HG02798 (cell line): ENCODE data around the gene GTPBP4.

Source experiments
- ATAC-seq: cut with Tn5 transposase; IDR thresholded peaks from one replicate; pipeline ENCODE4 v1.9.1; 2021; ENCODE audit warnings: mild to moderate bottlenecking; ENCODE audit not compliant: unreplicated experiment, poor library complexity

The GTPBP4 gene

DNA sequence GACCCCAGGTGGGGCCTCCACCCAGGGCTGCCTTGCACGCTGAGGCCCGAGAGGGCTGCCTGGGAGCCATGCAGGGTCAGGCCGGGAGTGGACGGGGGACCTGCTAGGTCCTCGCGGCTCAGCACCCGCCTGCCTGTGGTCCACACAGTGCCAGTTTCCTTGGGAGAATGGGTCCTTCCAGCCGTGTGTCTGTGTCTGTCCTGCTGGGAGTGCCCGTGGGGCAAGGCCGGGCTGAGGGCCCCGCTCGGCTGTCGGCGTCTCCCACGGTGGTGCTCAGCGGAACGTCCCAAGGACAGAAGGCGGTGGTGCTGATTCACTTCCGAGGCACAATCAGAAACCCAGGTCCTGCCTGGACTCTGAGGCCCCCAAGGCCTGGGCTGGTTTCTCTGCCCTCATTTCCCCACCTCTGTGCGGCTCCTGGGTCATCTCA is 23.2 kb upstream of the GTPBP4 start:
- ATAC-seq: no peak

DNA sequence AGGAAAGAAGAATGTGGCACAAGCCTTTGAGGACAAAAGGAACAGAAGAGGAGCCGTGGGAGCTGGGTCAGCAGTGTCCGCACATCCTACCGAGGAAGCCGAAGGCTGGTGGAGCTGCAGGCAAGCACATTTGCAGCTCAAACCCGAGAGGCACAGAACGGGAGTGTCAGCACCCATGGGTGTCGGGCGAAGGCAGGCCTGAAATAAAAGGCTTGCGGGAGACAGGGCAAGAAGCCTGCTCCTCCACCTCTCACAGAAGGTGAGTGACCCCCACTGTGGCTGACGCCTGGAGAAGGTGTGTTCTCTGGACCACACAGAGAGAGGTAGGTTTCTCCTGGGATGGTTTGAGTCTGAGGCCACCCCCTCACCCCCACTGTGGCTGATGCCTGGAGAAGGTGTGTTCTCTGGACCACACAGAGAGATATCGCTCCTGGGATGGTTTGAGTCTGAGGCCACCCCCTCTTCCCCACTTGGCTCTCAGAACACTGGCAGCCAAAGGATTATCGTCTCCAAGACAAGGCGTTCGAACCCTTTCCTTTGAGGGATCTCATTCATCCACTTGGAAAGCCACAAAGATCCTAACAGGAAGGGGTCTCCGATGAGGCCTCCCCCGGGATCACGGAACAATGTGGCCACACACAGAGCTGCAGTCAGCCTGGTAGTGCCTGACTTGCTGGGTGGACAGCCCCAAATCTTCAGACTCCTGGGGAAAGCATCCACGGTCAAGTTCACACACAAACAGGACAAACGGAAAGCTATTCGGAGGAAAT is 21.6 kb upstream of the GTPBP4 start:
- ATAC-seq: no peak

DNA sequence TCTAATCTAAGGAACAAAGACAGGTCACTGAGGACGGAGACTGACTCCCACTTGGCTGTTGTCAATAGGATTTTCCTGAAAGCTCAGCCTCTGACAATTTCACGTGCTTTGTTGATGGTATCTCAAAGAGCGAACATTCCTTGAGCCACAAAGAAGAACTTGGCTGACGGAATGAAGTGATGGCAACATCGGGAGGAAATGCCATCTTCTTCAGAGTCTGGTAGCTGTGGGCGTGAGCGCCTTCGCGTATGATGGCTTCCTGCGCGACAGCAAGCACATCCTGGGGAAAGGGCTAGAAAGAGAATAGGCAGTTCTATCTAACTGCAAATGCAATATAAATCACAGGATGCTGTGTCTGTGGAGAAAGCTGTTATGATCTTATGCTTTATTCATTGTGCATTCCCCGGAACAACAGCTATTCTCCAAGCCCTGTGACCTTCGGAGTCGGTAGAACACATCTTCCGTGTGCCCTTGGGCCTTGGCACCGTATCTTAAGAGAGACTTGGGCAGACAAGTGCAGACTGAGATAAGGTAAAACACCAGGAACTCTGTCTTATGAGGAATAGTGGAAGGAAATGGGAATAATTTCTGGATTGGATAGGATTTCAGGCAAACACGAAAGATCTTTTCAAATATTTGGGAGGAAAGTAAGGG is 19.6 kb upstream of the GTPBP4 start:
- ATAC-seq: no peak

DNA sequence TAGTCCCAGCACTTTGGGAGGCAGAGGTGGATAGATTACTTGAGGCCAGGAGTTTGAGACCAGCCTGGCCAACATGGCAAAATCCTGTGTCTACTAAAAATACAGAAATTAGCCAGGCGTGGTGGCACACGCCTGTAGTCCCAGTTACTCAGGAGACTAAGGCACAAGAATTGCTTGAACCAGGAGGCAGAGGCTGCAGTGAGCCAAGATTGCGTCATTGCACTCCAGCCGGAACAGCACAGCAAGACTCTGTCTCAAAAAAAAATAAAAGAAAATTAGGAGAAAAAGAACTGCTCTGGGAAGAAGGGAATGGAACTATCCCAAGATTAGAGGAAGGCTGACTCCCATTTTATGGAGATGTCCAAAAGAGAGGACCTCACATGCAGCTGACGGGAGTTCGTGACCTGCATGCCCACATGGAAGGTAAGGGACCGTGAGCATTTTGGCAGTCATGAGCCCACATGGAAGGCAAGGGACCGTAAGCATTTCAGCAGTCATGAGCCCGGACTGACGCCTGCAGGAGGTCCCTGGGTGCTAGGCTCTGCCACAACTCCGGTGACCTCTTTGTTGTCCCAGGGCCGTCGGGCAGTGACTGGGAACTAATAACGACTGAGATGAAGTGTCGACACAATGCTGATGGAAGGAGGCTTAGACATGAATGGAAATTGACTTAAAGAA is 18.6 kb upstream of the GTPBP4 start:
- ATAC-seq: no peak

DNA sequence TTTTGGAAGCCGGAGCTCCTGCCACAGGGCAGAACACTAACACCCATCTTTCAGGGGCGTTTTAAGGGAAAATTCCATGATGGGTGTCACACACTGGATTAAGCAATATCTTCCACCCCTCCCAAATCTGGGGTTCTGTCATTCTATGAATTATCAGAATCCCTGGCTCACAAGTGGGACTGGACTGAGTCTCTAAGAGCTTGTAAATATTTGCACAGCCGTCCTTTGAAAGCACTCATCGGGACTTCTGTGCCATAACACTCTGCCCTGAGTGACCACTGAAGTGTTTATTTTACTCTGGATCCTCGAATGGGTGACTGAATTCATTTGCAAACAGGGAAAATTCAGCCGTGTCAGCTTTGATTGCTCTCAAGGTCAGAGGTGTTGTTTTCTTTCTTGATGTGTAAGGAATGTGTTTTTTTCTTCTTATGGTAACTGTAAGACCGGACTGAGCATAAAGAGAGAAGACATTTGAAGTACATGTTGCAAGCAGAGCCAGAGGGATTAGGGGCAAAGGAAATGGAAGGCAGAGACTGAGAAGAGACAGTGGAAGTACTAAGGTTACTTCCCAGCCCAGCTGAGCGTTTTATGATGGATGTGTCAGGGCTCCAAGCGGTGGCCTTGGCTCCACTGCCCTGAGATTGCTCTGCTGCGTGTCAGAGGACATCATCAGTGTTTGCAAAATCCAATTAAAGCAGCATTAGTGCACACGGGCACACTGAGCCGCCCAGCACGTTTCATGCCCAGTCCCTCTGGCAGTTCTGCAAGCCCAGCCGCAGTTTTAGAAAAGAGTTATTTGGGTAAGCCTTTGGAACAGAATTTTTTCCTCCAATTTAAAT is 17.7 kb upstream of the GTPBP4 start:
- ATAC-seq: no peak

DNA sequence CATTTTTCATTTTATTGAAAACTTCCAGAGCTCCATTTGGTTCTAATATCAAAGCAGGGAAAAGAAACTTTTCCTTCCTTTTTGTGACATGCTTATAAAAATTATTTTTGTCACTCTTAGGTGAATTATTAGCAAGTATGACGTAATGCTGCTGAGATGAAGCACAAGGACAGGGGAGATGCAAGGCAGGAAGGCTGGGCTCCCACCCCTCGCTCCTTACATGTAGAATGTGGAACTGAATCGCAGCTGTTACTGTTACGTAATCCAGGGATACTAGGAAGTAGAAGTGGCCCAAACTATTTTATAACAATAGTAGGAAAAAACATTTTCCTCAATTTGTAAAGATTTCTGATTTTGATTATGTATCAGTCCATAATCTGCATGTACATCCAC is 17.1 kb upstream of the GTPBP4 start:
- ATAC-seq: no peak

DNA sequence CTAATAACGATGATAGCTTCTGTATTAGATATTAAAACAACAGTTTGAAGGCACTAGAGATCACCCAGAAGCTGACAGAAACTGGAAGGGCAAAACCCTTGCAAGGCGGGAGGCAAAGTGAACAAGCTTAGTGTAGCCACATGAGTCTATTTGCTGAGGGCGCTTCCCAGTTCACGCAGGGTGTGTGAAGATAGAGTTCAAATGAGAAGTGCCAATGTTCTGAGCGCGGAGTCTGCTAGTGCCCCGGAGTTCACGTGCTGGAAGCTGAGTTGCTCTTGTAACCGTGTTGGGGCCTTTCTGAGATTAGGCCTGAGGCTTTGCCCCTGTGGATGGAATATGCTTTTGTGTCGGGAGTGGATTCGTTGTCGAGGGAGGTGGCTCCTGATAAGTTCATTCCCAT is 16.6 kb upstream of the GTPBP4 start:
- no peak for ATAC-seq

DNA sequence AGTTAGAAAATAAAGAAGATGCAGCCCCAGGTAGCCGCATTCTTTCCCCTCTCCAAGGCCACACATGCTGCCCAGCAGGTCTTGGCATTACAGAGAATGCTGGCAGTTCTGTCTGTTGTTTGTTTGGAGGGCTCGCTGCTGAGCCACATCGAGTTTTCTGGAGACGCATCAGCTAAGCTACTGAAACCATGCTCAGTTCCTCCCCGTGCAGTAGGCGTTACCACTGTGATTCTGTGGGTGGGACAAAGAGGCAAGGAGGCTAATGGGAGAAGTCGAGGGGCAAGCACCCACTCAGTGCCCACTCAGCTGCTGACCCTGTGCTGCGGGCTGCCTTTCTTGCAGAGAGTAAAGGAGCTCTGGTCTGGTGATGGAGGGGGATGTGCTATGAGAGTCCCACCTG is 15.5 kb upstream of the GTPBP4 start:
- peak; percentile 49 for ATAC-seq

DNA sequence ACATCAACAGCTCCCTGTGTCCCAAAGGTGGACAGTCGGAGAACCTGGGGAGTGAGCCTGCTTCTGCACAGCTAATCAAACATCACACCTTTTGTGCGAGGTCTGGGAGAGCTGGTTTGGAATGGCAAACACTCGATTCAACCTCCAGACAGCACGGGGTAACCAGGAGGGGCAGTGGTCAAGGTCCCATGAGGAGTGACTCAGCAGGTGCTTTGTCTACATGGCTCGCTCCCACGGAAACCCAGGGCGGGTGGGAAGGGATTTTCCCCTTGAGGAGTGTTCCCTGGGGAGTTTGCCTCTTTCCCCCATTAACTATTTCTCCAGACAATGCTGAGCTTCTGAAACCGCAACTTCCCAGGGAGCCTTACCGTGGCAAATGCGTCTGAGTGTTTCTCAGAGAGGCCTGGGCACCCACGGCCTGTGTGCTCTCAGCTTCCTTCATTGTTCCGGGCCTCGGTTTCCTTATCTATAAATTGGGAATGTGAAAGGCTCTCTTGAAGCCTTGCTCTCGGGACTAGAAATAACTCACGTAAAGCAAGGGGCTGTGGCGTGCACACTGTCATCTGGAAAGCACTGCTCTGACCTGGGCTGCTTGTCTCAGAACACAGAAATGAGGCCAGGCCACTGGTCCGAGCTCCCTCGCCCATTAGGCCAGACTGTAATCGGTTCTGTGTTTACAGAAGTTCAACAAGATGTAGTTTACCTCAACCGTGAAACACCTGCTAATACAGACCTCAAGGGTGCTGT is 14.0 kb upstream of the GTPBP4 start:
- peak; percentile 41 for ATAC-seq

DNA sequence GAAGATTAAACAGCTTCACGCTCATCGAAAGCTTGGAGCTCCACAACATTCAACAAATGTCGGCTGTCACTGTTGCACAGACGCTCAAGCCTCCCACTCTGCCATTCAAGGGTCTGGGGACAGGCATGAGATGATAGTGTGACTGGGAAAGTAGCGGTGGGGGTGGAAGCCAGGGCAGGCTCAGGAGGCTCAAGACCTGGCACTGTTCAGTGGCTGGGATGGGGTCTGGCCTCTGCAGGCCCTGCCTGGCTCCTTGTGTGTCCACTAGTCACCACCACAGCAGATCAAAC is 13.5 kb upstream of the GTPBP4 start:
- ATAC-seq: no peak

DNA sequence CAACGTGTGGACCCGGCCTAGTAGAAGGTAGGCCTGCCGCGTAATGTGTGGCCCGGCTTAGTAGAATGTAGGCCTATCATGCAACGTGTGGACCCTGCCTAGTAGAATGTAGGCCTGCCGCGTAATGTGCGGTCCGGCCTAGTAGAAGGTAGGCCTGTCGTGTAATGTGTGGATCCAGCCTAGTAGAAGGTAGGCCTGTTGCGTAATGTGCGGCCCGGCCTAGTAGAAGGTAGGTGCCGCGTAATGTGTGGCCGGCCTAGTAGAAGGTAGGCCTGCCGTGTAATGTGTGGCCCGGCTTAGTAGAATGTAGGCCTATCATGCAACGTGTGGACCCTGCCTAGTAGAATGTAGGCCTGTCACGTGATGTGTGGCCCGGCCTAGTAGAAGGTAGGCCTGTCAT is 11.9 kb upstream of the GTPBP4 start:
- no peak for ATAC-seq

DNA sequence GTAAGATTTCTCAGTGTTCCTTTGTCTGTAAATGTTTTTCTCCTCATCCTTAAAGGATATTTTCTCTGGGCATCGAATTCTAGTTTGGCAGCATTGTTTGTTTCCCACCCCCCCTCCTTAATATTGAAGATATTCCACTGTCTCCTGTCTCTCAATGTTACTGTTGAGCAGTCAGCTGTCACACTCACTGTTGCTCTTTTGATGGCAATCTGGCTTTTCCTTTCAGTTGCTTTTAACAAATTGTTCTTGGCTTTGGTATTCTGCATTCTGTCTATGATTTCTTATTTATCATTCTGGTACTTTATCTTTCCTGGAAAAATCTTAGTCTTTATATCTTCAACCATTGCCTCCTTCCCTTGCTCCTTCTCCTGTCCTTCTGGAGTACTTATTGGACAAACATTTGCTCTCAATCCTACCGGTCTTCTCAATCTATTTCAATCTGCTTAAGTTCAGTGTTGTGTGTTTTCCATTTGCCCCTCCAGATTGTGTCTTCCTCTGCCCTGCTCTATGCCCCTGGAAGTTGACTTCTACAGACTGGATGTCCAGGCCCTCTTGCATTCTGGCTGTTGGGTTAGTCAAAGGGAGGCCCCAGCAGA is 9.3 kb upstream of the GTPBP4 start:
- ATAC-seq: no peak

DNA sequence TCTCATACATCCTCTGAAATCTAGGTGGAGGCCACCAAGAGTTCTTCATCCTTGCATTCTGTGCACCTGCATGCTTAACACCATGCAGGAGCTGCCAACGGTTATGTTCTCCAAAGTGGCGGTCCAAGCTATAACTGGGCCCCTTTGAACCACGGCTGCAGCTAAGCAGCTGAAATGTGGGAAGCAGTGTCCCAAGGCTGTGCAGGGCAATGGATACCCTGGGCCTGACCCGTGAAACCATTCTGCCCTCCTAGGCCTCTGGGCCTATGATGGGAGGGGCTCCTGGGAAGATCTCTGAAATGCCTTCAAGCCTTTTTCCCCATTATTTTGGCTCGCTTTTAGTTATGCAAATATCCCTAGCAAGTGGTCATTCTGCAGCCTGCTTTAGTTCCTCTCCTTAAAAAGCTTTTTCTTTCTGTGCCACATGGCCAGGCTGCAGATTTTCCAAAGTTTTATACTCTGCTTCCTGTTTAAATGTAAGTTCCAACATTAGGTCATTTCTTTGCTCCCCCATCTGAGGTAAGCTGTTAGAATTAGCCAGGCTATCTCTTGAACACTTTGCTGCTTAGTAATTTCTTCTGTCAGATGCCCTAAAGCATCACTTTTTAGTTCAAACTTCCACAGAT is 7.7 kb upstream of the GTPBP4 start:
- ATAC-seq: no peak

DNA sequence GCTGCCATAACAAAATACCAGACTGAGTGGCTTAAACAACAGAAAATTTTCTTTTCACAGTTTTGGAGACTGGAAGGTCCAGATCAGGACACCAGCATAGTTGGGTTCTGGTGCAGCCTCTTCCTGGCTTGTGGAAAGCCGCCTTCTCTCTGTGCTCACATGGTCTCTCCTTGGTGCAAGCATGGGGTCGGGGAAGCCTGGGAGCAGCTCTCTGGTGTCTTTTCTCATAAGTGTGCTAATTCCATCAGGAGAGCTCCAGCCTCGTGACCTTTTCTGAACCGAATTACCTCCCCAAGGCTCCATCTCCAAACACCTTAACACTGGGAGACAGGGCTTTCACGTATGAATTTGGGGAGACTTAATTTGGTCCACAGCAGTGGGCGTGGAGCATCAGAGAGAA is 4.8 kb upstream of the GTPBP4 start:
- ATAC-seq: no peak

DNA sequence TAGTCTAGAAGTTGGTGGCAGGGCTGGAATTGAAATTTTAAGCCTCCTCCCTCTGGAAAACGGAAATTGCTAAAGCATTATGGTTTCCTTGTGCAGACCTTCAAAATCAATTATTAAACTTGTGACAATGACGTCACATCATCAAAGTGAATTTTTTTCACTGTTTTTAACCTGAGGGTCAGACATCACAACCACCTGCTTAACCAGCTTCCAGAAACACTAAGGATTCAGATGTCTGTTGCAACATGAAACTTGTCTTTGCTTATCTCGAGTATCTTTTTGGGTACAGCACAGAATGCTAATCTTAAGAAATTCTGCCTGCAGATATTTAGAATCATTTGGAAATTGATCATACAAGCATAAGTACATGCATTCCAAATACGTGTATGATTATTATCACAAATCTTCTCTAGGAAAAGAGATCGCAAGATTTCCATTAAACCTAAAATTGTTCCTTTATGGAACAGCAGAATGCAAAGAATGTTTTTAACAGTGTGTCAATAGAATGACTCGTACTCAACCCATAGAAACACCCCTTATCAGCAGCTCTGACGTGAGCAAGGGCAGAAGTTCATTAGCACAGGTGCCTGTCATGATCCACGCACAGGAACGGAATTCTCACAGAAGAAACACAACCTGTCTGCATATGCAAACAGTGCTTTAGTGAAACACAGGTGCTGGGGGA is 4.1 kb upstream of the GTPBP4 start:
- ATAC-seq: no peak

DNA sequence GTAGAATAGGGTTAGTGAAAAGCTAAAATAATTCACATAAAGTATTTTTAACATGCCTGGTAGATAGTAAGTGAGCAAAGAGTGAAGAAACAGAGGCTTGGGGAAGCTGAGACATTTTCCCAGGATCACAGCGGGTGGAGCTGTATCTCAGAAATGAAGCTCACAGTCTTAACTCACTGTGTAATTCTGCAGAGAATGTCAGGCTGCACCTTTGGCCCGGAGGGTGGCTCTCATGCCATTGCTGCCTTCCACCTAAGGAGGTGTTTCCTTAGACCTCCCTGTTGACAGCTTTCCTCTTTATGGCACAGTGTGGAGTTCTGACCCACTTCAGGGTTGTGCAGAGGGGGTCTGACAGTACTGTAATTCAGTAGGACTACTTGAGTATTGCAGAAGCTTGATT is 2.9 kb upstream of the GTPBP4 start:
- ATAC-seq: no peak

DNA sequence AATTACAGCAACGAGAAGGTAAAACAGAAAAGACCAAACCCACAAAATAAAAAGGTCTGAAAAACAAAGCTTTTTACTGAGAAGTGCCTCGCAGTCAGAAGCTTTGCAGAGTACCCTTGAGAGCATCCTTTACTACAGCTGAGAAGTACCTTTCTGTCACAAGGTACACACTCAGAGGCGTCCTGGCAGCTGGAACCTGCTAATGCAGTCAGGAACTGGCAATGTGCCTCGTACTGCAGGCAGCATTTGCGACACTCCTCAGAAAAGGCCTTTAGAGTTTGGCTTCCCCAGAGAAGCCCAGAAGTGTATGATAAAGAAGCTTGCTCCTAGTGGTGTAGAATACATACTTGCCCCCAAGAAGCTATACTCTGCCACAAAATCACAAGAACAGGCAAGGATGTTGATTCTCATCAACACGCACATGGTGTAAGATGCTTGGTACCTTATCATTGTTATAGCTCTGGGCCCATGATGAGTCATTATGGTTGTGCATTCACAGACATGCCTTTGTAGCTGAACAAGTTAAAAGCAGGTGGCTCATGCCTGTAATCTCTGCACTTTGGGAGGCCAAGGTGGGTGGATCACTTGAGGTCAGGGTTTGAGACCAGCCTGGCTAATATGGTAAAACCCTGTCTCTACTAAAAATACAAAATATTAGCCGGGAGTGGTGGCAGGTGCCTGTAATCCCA is 2.0 kb upstream of the GTPBP4 start:
- ATAC-seq: no peak

DNA sequence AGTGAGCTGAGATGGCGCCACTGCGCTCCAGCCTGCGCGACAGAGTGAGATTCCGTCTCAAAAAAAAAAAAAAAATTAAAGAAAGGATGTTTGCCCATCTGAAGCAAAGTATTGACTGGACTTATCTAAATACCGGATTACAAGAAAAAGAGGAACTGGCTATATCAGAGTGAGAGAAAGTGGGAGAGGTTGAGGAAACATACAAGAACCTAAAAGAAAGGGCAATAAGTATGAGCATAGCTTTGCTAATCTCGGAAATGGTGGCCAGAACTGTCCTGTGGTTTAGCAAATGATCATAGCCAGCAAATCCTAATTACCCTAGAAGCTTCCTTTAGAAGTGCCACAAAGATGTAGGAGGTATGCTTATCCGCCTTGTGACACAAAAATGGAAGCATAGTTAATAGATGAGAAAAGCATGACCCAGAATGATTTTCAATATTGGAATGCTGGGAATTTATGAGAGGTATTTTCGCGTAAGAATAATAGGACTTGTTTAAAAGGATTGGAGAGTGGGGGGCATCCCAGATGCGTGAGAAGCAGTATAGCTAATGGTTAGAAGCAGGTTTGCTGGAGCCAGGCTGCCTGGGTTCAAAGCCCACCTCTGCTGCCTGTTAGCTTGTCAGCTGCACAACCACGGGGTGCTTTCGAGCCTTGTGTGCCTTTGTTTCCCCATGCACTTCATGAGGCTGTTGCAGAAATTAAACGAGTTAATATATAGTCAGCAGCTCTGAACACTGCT is 1.2 kb upstream of the GTPBP4 start:
- no peak for ATAC-seq
